Activated CD4-positive, alpha-beta T cell treated with anti-CD3 and anti-CD28 coated beads, Interleukin-2, amount 50 U/mL, for 4 hours (primary cell): ENCODE measurements around the gene SIN3B.

Source experiments
- DNase-seq, 2 experiments: peaks; one replicate each; pipeline ENCODE4 v3.0.0-alpha.2; 2020

Gene SIN3B

DNA sequence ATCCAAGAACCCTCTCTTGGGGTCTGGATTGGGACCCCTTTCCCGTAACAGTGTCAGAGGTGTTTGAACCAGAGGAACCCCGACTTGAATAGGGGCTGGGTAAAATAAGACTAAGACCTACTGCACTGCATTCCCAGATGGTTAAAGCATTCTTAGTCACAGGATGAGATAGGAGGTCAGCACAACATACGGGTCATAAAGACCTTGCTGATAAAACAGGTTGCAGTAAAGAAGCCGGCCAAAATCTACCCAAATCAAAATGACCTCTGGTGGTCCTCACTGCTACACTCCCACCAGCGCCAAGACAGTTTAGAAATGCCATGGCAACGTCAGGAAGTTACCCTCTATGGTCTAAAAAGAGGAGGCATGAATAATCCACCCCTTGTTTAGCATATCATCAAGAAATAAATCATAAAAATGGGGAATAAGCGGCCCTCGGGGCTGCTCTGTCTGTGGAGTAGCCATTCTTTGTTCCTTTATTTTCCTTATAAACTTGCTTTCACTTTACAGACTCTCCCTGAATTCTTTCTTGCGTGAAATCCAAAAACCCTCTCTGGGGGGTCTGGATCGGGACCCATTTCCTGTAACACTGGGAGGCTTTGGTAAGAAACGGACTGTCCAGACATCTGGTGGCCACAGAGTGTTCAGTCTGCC, 4.4 kb upstream of the SIN3B start:
- DNase-seq = no peak

DNA sequence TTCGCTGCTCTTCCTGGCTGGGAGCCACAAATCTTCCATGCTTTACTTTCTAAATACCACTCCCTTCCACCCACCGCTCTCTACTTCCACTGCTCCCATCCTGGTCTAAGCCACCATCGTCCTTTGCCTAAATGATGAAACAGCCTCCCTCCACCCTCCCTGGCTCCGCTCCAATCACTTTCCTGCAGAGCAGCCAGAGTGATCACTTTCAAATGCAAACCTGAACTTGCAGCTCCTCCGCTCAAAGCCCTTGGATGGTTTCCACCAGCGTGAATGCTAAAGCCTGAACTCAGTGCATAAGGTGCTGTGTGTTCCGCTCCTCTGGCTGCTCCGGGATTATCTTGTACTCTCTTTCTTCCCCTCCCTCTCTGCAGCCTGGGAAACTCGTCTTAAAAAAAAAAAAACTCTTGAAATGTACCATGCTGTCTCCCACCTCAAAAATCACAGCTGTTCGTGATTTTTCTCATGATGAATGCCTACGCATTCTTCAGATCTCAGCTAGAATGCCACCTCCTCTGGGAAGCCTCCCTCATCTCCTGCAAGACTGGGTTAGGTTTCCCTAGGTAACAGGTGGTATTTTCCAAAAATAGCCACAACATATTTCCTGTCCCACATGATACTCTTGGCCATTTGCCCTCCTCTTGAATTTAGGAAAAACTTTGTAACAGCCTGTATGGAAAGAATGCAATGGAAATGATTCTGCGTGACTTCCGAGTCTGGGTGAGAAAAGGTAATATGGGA, 3.7 kb upstream of the SIN3B start:
- DNase-seq = no peak

DNA sequence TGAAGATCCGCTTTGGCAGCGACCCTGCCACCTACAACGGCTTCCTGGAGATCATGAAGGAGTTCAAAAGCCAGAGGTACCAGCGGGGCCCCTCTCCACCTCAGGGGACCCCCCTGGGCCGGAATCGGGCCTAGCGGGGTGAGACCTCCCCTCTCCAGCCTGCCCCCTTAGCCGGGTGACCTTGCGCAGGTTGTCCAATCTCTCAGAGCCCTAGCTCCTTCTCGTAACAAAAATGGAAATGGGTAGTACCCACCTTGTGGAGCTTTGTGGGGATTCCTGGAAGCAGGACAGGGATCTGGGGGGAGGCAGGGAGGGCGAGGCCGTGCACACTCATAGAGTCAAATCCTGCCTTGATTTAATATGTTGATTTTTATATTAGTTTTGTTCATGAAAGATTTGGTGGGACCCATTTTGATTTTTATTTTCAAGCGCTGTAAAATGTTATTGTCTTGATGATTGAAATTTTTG, 658 bp downstream of the SIN3B start:
- DNase-seq = no peak

DNA sequence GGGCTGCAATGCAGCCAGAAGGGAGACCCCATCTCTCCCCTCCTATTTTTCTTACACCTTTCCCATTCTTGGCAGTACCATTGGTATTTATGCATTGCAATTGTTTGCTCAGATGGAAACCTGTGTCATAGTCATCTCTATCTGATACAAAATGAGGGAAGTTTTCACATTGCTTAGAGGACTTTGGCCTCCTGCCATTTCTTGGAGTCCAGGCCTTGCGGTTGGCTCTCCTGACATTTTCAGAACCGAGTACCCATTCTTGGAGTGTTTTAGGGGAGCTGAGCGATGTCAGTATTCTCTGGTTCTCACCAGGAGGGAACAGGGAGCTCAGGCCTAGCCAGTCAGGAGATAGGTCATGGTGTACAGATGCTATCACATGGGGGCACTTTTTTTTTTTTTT, 1.5 kb downstream of the SIN3B start:
- DNase-seq = no peak

DNA sequence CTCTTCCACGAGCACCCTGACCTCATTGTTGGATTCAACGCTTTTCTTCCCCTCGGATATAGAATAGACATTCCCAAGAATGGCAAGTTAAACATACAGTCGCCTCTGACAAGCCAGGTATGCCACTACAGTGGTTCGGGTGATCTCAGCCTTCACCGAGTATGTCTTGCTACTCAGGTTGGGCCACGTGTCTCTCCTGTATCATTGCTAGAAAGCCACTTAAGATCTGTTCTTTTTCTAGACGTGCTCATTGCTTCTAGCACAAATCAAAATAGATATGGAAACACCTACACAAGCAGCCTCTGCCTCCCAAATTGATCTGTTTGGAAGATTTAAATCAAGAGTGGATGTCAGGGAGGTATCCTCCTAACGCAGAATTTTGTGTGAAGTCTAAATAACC, 2.3 kb downstream of the SIN3B start:
- no peak for DNase-seq

DNA sequence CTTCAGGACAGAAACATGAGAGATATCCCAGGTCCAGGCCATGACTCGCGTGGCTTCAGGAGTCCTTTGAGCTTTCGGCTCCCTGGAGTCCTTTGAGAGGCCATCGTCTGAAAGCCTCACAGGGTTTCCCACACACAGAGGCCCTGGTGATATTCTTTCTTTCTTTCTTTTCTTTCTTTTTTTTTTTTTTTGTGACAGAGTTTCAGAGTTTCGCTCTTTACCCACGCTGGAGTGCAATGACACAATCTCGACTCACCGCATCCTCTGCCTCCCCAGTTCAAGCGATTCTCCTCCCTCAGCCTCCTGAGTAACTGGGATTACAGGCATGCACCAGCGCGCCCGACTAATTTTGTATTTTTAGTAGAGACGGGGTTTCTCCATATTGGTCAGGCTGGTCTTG, 5.5 kb downstream of the SIN3B start:
- no peak for DNase-seq

DNA sequence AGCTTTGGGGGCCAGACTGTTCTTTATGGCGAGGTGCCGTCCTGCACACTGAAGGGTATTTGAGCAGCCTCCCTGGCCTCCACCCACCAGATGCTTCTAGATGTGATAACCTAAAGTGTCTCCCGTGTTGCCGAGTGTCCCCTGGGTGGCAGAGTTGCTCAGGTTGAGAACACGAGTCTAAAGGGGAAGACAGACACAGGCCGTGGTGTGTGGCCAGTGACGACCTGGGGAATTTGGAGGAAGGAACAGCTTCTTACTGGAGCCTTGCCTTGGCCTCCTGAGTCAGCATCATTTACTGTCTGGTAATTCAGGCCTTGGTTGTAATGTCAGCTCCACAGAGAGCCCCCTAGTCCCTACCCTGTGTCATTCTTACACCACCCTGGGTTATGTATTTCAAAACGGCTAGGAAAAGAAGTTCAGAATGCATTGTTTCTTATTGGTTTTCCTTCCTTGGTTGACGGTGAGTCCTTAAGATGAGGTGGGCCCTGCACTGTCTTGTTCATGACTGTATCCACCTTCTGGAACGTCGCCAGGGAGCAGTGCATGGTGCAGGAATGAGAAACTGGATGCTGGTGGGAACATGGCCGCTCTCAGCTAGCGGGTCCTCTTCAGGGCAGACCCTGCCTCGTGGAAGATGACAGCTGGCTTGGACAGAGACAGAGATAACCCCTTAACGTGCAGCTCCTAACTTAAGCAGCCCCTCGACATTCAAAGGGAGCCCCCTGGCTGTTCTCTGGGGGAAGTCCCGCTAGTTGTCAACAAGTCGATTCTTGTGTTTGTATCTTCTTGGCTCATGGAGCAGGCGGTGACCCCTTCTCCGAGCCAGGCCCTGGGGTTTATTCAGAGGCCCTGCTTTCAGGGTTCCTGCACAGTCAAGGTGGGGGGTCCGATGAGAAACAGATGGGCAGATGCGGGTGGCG, 7.2 kb downstream of the SIN3B start:
- DNase-seq = no peak

DNA sequence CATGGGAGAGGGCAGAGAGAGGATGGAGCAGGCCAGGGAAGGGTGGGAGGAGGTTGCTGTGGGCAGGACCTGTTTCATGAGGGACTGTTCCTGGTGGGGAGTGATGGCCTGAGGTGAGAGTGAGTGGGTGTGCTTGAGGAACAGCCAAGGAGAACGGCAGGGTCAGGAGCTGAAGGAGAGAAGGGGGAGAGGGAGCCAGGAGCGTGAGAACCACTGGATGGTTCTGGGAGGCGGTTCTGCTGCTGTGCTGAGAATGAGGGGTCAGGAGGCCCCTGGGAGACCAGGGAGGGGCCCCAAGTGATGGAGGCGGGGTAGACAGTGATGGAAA, 7.8 kb downstream of the SIN3B start:
- DNase-seq = no peak

DNA sequence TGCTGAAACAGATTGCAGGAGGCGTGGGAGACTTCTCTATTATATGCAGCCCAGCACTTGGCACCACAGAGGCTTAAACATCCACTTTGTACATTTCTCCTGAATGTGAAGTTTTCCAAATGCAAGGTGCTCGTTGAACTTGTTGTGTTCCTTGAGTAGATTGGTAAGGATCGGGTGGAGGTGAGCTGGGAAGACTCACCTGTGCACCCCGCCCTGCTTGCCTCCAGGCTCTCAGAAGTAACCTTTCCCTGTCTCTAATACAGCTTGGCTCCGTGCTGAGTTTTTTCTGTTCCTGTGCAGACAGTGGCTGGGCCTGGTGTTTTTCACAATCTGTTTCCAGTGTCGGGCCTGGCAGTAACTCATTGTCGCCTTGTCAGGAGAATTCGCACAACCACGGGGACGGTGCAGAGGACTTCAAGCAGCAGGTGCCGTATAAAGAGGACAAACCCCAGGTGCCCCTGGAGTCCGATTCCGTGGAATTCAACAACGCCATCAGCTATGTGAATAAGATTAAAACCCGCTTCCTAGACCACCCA, 12.3 kb downstream of the SIN3B start:
- DNase-seq = no peak

DNA sequence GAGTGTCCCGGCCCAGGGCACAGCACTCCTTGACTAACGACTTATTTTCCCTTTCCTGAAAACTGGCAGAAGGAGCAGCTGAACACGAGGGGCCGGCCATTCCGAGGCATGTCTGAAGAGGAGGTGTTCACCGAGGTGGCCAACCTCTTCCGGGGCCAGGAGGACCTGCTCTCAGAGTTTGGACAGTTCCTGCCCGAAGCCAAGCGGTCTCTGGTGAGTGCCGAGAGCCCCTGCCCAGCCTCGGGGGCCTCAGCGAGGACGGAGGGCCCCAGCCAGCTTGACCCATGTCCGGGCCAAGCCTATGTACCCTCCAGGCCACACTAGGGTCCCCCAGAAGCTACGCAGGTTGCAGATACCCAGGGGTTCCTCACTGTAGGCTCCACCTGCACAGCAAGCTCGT, 17.7 kb downstream of the SIN3B start:
- DNase-seq = no peak

DNA sequence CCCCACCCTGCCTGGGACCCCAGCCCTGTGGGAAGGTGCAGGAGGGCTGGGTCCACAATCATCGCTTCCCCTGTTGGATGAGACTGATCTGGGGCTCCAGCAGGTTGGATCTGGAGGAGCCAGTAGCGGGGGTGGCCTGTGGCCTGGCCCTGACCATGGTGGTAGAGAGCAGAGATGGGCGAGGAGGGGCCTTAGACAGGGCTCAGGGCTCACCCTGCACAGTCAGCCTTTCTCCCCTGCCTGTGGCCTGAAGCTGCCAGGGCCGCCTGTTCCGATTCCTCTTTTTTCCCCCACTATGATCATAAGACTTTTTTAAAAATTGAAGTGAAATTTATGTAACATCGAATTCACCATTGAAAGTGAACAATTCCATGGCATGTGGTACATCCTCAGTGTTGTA, 18.2 kb downstream of the SIN3B start:
- no peak for DNase-seq

DNA sequence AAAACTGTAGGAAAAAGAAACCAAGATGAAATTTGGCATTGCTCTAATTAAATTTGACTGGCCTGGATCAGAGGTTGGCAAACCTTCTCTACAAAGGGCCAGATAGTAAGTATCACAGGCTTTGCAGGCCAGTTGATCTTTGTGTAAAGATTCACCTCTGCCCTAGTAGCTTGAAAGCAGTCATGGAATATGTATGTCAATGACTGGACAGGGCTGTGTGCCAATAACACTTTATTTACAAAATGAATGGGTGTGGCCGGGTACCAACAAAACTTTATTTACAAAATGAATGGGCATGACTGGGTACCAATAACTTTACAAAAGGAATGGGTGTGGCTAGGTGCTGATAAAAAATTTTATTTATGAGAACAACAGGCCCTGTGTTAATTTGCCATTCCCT, 20.0 kb downstream of the SIN3B start:
- DNase-seq = no peak

DNA sequence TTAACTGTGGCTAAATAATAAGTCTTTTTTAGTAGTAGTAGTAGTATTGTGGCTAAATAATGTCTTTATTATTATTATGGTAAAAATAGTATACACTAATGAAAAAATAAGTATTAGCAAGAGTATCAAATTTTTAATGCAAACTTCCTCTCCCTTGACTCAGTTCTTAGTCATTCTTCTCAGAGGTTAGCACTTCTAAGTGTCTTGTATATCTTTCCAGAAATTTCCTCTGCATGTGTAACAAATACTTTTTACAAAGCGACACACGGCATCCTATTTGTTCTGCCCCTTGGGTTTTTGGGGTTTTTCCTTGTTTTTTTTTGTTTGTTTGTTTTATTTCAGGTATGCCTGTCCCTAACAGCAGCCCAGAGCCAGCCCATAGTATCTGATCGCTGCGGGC, 20.9 kb downstream of the SIN3B start:
- no peak for DNase-seq

DNA sequence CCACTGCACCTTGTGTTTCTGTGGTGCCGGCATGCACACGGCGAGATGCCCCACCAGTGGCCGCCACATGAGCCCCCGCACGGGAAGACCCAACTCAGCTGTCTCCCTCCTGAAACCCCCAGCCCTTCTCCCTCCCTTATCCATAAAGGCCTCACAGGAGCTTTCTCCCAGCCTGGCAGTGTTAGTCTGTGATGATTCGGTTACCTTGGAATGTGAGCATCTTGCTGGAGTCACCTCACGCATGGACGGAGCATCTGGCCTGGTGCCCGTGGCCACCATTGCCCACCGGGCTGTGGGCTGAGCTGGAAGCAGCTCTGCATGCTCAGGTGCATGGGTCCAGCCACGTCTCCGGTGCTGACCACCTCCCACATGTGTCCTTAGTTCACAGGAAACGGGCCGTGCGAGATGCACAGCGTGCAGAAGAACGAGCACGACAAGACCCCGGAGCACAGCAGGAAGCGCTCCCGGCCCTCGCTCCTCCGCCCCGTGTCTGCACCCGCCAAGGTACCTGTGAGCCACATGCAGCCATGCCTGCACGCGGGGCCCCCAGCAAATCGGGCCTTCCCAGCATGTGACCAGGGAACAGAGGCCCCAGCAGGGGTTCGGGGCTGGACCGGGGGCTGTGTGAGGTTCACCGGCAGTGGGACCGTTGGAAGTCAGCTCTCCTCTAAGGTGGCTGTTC, 22.0 kb downstream of the SIN3B start:
- no peak for DNase-seq

DNA sequence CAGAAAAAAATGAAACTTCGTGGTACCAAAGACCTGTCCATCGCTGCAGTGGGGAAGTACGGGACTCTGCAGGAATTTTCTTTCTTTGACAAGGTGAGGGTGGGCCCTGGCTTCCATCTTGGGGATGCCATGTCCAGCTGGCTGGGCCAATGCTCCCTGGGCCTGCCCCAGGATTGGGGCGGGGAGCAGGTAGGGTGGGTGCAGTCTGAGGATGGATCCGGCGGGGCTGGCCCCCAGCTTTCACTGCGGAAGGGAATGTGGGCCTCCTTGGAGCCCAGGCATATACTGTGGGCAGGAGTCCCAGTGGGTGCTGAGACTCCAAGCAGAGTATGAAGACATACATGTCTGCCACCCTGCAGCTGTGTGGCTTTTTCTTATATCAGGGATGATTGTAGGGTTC, 23.9 kb downstream of the SIN3B start:
- DNase-seq = no peak

DNA sequence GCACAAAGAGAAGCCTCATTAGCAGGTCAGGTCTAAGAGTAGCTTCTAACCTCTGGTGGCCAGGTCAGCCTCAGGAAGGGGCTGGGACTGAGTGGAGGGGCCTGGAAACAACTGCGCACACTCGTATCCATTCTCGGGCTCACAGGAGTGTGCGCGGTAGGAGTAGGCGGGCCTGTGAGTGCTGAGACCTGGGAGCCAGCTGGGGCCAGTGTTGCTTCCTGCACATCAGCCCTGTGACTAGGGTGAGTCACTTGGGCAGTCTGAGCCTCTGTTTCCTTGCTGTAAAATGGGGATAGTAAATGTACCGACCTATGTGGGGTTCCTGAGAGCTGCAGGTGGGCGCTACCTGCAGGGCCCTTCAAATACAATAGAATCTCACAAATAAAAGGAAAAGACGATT, 26.9 kb downstream of the SIN3B start:
- DNase-seq = no peak

DNA sequence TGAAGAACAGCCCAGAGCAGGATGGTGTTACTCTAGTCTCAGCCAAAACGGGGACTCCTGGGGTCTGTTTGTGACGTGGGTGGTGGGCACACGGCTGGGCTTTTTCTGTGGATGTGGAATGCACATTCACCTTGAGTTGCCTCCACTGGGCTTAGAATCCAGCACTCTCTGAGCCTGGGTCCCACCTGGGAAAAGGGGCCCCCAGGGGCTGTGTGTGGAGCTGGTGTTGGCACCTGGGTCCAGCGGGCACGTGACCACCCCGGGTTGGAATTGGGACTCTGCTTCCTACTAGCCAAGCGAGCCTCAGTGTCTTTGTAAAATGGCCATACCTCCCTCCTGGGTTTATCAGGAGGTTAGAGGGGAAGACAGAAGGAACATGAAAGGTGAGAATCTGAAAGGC, 30.4 kb downstream of the SIN3B start:
- DNase-seq = no peak

DNA sequence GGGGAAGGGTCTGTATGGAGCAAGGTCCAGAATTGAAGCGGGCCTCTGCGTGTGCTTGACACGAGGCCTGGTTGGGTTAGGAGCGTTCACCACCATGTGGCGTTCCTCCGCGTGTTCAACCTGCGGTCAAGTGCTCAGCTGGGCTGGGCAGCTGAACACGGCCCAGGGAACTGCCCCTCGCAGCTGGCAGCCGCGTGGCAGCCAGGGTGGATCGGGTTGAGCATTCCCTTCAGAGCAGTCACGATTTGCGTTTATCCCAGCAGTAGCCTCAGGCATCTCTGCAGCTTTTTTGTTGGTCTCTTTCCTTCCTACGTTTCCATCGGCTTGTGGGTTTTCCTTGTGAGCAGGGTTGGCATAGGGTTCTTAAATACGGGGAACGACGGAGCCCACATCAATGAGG, 30.9 kb downstream of the SIN3B start:
- no peak for DNase-seq

DNA sequence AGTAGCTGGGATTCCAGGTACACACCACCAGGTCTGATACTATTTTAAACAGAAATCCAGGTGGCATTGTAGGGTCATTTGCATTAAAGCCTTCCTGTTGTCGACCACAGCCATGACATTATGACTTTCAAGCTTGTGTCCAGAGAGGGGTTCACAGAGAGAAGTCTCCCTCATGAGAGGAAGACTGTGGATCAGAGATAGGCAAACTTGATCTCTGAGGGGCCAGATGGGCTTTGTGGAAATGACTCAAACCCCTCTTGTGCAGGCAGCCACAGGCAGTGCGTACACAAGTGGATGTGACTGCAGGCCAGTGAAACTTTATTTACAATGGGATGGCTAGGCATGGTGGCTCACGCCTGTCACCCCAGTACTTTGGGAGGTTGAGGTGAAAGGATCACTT, 31.8 kb downstream of the SIN3B start:
- no peak for DNase-seq

DNA sequence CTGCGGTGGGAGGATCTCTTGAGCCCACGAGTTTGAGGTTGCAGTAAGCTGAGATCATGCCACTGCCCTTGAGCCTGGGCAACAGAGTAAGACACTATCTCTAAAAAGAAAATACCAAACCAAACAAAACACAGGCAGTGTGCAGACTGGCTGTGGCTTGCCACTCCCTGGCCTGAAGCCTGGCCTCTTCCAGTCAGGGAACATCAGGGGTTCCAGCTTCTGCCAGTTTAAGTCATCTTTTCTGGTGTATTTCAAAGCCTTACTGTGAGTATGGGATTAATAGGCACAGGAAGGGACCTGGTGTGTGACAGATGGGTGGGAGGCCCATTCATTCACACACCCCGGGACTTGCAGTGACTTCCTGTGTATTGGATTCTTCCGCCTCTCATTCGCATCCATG, 32.6 kb downstream of the SIN3B start:
- DNase-seq = no peak

DNA sequence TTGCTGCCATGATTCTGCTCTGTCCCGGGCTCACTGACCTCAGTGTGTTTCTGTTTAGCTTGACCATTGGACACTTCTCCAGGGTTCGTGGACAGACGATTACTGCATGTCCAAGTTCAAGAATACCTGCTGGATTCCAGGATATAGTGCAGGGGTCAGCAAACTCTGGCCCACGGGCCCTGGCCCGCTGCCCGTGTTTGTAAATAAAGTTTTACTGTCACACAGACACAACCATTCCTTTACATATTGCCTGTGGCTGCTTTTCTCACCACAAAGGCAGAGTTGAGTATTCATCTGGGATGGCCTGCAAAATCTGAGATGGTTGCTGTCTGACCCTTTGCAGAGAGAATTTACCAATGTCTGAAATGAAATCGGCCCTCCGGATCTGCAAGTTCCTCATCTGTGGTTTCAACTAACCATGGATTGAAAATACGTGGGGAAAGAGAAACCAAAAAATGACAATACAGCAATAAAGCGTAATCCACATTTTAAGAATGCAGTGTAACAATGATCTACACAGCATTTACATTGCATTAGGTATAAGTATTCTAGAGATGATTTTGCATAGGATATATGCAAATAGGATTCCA, 33.7 kb downstream of the SIN3B start:
- no peak for DNase-seq

DNA sequence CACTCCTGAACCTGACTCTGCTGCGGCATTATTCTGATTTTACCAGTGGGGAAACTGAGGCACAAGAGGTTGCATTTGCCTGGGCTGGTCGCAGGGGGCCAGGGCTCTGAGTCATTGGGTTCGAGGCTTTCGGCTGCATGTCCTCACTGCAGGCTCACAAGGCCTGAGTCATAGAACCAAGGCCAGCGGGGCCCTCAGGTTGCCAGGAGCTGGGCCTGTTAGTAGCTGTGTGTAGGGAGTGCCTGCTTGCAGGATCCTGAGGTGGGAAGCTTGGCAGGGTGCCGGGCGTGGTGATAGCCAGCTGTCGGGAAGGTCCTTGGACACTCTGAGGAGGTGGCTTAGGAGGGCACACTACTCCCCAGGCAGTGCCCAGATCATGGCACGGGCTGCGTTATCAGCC, 38.0 kb downstream of the SIN3B start:
- no peak for DNase-seq
